ENCODE results near the gene MCOLN2. TPM values are rescaled to one million over a fixed set of nuclear protein-coding genes. Genes with fewer than 3 reads are reported as not detected.

MCOLN2 gene
- total RNA-seq, 1 experiment from 2014 or later, result 1.3 TPM

- no peak overlapping the region for H3K9ac ChIP-seq (ENCODE audit: extremely low read depth, insufficient read length, low read length)
- no peak overlapping the region for H3K18ac ChIP-seq (ENCODE audit: insufficient read length, low read depth, low read length)
- no peak overlapping the region for H2BK5ac ChIP-seq (ENCODE audit: insufficient read length, low read length)
- no peak overlapping the region for H2AFZ ChIP-seq (ENCODE audit: low read length)
- no peak for DNase-seq
- no peak overlapping the region for H2BK120ac ChIP-seq (ENCODE audit: low read depth, low read length, poor library complexity, severe bottlenecking)
- no peak overlapping the region for H3T11ph ChIP-seq (ENCODE audit: low read length)
- H3K27ac ChIP-seq (ENCODE audit: insufficient read length, low read depth, low read length), result no peak overlapping the region
- H3K4me1 ChIP-seq (ENCODE audit: insufficient read depth, low read length), result no peaks in the 10 kb centered on the region
- no peak overlapping the region for H2BK20ac ChIP-seq (ENCODE audit: low read depth, low read length, poor library complexity, severe bottlenecking)
- H3K23ac ChIP-seq (ENCODE audit: insufficient read length, low read depth, low read length), result no peak overlapping the region
- H3K23me2 ChIP-seq (ENCODE audit: insufficient read length, low read depth, low read length, poor library complexity, severe bottlenecking), result peaks cover 1% of the 10 kb centered on the region
- Mint-ChIP-seq H3K9me3 (peaks cover 0 to 3% of the 10 kb centered on the region in 2 experiments; a peak in 2 of 5 replicates), H3K4me3 (no peak overlapping the region), H3K27me3 (ENCODE audit: low read depth) (peaks cover 31% of the 10 kb centered on the region), H3K27ac (no peak overlapping the region), H3K4me1 (peaks cover 5 to 10% of the 10 kb centered on the region in 2 experiments; a peak in 3 of 4 replicates), H3K36me3 (ENCODE audit: insufficient read depth in 1 of 3, low read depth in 3 of 3) (peaks cover 0 to 42% (median 0%) of the 10 kb centered on the region in 3 experiments; a peak in 5 of 7 replicates)
- H4K8ac ChIP-seq (replicated peaks; ENCODE audit: insufficient read length, low read depth, low read length), result no peak overlapping the region
- H3K4me2 ChIP-seq (ENCODE audit: insufficient read depth, insufficient read length, low read length), result no peak overlapping the region
- no peaks in the 10 kb centered on the region for H4K20me1 ChIP-seq (ENCODE audit: control insufficient read depth, insufficient read depth, insufficient read length)
- no peak overlapping the region for H3K56ac ChIP-seq (ENCODE audit: insufficient read length, low read depth, low read length)
- H2AK5ac ChIP-seq (ENCODE audit: insufficient read length, low read length), result no peak overlapping the region
- no peak overlapping the region for H2BK15ac ChIP-seq (ENCODE audit: low read depth, low read length)
- H3K4ac ChIP-seq (ENCODE audit: low read depth, low read length), result no peak overlapping the region
- H3K9me3 ChIP-seq (ENCODE audit: control insufficient read depth, low read depth, low read length), result no peaks in the 10 kb centered on the region
- no peak for TF ChIP-seq CTCF (conservative IDR thresholded peaks at IDR 0.05)
- WGBS (ENCODE audit: extremely low coverage, insufficient read length, low lambda C conversion rate), result no CpG with 5 or more reads among the region's 4 CpGs
- no peaks in the 10 kb centered on the region; the same call in 1 of the 2 replicates for H3K27me3 ChIP-seq (ENCODE audit: insufficient read depth, low read length)
- no peak overlapping the region for H4K5ac ChIP-seq (ENCODE audit: insufficient read length, low read depth, low read length)
- H2BK12ac ChIP-seq (ENCODE audit: insufficient read length, low read depth, low read length), result no peak overlapping the region
- no peak overlapping the region for H3K14ac ChIP-seq (ENCODE audit: insufficient read depth, low read length)
- H4K91ac ChIP-seq (ENCODE audit: insufficient read length, low read depth, low read length), result no peak overlapping the region
- no peaks in the 10 kb centered on the region for H3K79me1 ChIP-seq (ENCODE audit: insufficient read depth, low read depth, low read length, poor library complexity, severe bottlenecking)
- H3K79me2 ChIP-seq (ENCODE audit: insufficient read depth, low read length), result no peaks in the 10 kb centered on the region
Measured at GRCh38 chr1:84887261-84887934, 109.5 kb downstream of the MCOLN2 start.

Data from H9 (cell line).